Caco-2 (cell line): ENCODE measurements around the gene SLAMF1. TPM values are rescaled to one million over a fixed set of nuclear protein-coding genes. Genes with fewer than 3 reads are reported as not detected.

Experiments
- BruUV-seq: library from RNA; stranded (reverse); fragments of 400-500 nt; replicated peaks from 2 replicates; lab custom pipeline; 2021; lab: Mats Ljungman, UMichigan
- CTCF ChIA-PET: fragments of 300-600 bp; sonication (Branson Sonifier 250); formaldehyde crosslinking; loops from one replicate; lab custom pipeline; 2022; ENCODE audit warnings: antibody characterized with exemption; lab: Charles Lee
- POLR2A ChIA-PET: fragments of 300-600 bp; sonication (Branson Sonifier 250); formaldehyde crosslinking; loops from one replicate; lab custom pipeline; 2022; ENCODE audit warnings: antibody characterized with exemption; lab: Charles Lee
- DNase-seq, 2 experiments: peaks; one replicate each; pipeline versions ENCODE4 v3.0.0 to v3.0.0-alpha.2; 2020 to 2022
- H3K27me3 ChIP-seq: replicated peaks from 2 replicates; pipeline ENCODE4 v1.6.0; 2011; ENCODE audit warnings: low read length; ENCODE audit not compliant: control insufficient read depth, insufficient read depth
- H3K36me3 ChIP-seq: 2 replicates; pipeline ENCODE4 v1.5.1; 2011; ENCODE audit warnings: low read length; ENCODE audit not compliant: control insufficient read depth, insufficient read depth
- H3K4me1 ChIP-seq: fragments of 250-450 bp; sonication (Bioruptor Pico); 2 replicates; pipeline ENCODE4 v1.5.1; 2020; ENCODE audit warnings: mild to moderate bottlenecking
- H3K4me3 ChIP-seq: 2 replicates; pipeline ENCODE4 v1.5.1; 2011; ENCODE audit warnings: low read depth, mild to moderate bottlenecking, control low read depth, low read length
- H3K9me3 ChIP-seq: fragments of 250-450 bp; sonication (Bioruptor Pico); 2 replicates; pipeline ENCODE4 v1.5.1; 2020; ENCODE audit warnings: mild to moderate bottlenecking, moderate library complexity
- H3K27ac Mint-ChIP-seq: one replicate; pipeline ENCODE4 v1.8.0; 2022; ENCODE audit warnings: mixed read lengths; ENCODE audit not compliant: unreplicated experiment
- H3K27me3 Mint-ChIP-seq: one replicate; pipeline ENCODE4 v1.8.0; 2022; ENCODE audit warnings: mixed read lengths; ENCODE audit not compliant: insufficient read depth, unreplicated experiment
- H3K36me3 Mint-ChIP-seq: one replicate; pipeline ENCODE4 v1.8.0; 2022; ENCODE audit warnings: mild to moderate bottlenecking, mixed read lengths; ENCODE audit not compliant: insufficient read depth, unreplicated experiment
- H3K4me1 Mint-ChIP-seq: one replicate; pipeline ENCODE4 v1.8.0; 2022; ENCODE audit warnings: low read depth, mixed read lengths; ENCODE audit not compliant: unreplicated experiment
- H3K4me3 Mint-ChIP-seq: one replicate; pipeline ENCODE4 v1.8.0; 2022; ENCODE audit warnings: mild to moderate bottlenecking, moderate library complexity, mixed read lengths; ENCODE audit not compliant: unreplicated experiment
- H3K9me3 Mint-ChIP-seq: one replicate; pipeline ENCODE4 v1.8.0; 2022; ENCODE audit warnings: mixed read lengths; ENCODE audit not compliant: unreplicated experiment
- CTCF ChIP-seq, 2 experiments: fragments of 200-600 bp in 1 of 2; IDR thresholded peaks; 1 replicate in 1 of 2; 2 replicates in 1 of 2; pipeline versions ENCODE4 v1.5.1 to v1.8.0; 2011 to 2022; ENCODE audit warnings: antibody characterized with exemption in 1 of 2, control low read depth in 1 of 2, inconsistent platforms in 1 of 2, low read depth in 1 of 2, low read length in 1 of 2, mild to moderate bottlenecking in 1 of 2, moderate library complexity in 1 of 2; ENCODE audit not compliant: insufficient read depth in 1 of 2, severe bottlenecking in 1 of 2, unreplicated experiment in 1 of 2
- intact Hi-C: fragments of 100-400 bp; cut with micrococcal nuclease; formaldehyde crosslinking; loops from one replicate; pipeline ENCODE4 v1.10.0; 2022; ENCODE audit not compliant: unreplicated experiment
- total RNA-seq: library from RNA; stranded (reverse); gene quantifications from 2 replicates; pipeline ENCODE4 v1.2.3, GENCODE V29; 2022

Gene SLAMF1
- total RNA-seq, 1 experiment from 2014 or later, result not detected

DNA sequence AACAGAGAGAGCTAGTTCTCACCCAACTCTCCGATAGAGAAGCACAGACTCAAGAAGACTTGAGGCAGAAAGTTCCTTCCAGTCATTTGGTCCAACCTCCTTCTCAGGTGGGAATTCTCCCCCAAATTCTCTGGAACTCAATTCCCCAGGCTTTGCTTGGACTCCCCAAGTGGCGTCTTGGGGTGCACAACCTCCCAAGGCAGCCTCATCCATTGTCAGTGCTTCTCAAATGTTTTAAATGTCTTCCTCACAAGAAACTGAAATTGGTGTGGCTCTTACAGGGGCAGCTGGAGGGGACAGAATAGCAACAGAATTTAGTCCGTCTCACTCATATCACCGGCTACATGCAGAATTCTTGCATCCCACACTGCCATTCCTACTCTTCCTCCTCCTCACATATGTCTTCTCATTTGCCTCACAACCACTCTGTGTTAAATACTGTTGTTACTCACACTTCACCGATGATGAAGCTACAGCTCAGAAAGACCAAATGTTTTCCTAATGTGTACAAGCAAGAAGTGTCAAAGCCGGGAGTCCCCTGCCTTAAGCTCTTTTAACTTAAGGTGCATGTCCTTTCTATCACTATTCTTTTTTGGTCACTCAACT, 34.1 kb downstream of the SLAMF1 start:
- H3K27me3 ChIP-seq, result no peaks in the 10 kb centered on the region
- CTCF ChIA-PET, result no interaction called here
- H3K4me3 ChIP-seq, result no peak overlapping the region
- H3K9me3 ChIP-seq, result no peaks in the 10 kb centered on the region; the same call in 1 of the 2 replicates
- POLR2A ChIA-PET, result no interaction called here
- H3K4me3 Mint-ChIP-seq, result no peak overlapping the region
- TF ChIP-seq CTCF (IDR thresholded peaks at IDR 0.05; ENCODE audit: insufficient read depth in 1 of 2, low read depth in 1 of 2, low read length in 1 of 2, severe bottlenecking in 1 of 2, unreplicated experiment in 1 of 2), result no peak
- H3K4me1 Mint-ChIP-seq, result no peaks in the 10 kb centered on the region
- intact Hi-C loops, result no loop called here
- no TSS peak for BruUV-seq
- no peaks in the 10 kb centered on the region for H3K27me3 Mint-ChIP-seq
- no peaks in the 10 kb centered on the region for H3K9me3 Mint-ChIP-seq
- H3K36me3 Mint-ChIP-seq, result no peaks in the 10 kb centered on the region
- no peaks in the 10 kb centered on the region for H3K4me1 ChIP-seq
- H3K36me3 ChIP-seq, result no peaks in the 10 kb centered on the region
- no peak for DNase-seq
- H3K27ac Mint-ChIP-seq, result no peak overlapping the region

DNA sequence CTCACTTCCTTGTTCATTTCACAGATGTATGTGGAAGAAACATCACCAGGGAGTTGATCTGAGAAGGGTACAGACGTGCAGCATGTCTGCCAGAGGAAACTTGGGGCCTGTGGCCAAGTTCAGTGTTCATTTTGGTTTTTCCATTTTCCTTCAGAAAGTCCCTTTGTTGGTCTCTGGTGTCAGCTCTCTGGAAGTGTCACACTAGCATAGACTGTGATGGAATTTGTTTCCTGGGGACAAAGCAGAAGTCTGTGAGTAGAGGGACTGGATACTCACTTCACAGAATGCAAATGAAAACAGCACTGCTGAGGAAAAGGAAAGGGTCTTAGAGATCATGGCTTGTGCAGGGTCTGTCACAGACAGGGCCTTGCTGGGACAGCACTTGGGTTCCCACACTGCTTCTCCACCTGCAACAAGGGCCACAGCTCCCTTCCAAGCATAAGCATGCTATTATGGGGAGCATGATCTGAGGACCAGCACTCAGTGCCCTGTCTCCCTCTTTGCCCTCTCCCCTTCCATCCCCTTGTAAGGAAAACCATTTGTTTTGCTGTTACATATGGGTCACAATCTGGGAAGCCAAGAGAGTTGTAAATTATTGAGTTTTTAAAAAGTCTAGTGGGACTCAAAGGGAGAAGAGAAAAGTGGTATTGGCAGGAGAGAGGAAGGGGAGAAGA, 36.1 kb downstream of the SLAMF1 start:
- H3K4me1 ChIP-seq, result no peaks in the 10 kb centered on the region
- H3K4me3 ChIP-seq, result no peak overlapping the region
- BruUV-seq, result no TSS peak
- ChIA-PET POLR2A (no interaction called here), CTCF (no interaction called here)
- H3K27me3 ChIP-seq, result no peaks in the 10 kb centered on the region
- H3K27me3 Mint-ChIP-seq, result no peaks in the 10 kb centered on the region
- intact Hi-C loops, result no loop called here
- H3K9me3 Mint-ChIP-seq, result no peaks in the 10 kb centered on the region
- no peaks in the 10 kb centered on the region for H3K36me3 Mint-ChIP-seq
- H3K4me3 Mint-ChIP-seq, result no peak overlapping the region
- H3K4me1 Mint-ChIP-seq, result no peaks in the 10 kb centered on the region
- H3K9me3 ChIP-seq, result no peaks in the 10 kb centered on the region; the same call in 1 of the 2 replicates
- no peak for TF ChIP-seq CTCF (IDR thresholded peaks at IDR 0.05; ENCODE audit: insufficient read depth in 1 of 2, low read depth in 1 of 2, low read length in 1 of 2, severe bottlenecking in 1 of 2, unreplicated experiment in 1 of 2)
- DNase-seq, result no peak
- no peak overlapping the region for H3K27ac Mint-ChIP-seq
- no peaks in the 10 kb centered on the region for H3K36me3 ChIP-seq

DNA sequence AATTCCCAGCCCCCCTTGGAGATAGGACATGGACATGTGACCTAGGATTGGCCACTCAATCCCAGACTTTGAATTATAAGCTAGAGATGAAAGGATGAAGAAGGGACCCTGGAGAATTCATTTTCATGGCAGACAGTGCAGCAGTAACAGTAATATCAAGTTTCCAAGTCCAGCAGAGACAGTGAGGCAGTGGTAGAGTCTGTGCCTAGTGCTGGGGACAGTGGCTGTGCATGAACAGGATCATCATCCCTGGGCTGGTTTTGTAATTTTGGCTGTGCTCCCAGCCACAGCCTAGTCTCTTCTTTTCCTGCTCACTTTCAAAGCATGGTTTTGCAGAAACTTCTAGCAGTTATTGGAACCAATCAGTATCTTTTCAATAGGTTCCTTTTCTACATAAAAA, 37.9 kb downstream of the SLAMF1 start:
- H3K27me3 ChIP-seq, result no peaks in the 10 kb centered on the region
- H3K4me3 ChIP-seq, result no peak overlapping the region
- H3K4me1 ChIP-seq, result no peaks in the 10 kb centered on the region
- ChIA-PET CTCF (interaction anchor here (0.6 kb wide), 1 partner anchor 105 kb away, joined by 4 read pairs; no protein-coding TSS in a partner anchor), POLR2A (no interaction called here)
- no peaks in the 10 kb centered on the region for H3K4me1 Mint-ChIP-seq
- H3K4me3 Mint-ChIP-seq, result no peak overlapping the region
- no TSS peak for BruUV-seq
- no peak for DNase-seq
- H3K27ac Mint-ChIP-seq, result no peak overlapping the region
- TF ChIP-seq CTCF (IDR thresholded peaks at IDR 0.05; ENCODE audit: insufficient read depth in 1 of 2, low read depth in 1 of 2, low read length in 1 of 2, severe bottlenecking in 1 of 2, unreplicated experiment in 1 of 2), result no peak
- H3K27me3 Mint-ChIP-seq, result no peaks in the 10 kb centered on the region
- no peaks in the 10 kb centered on the region for H3K9me3 Mint-ChIP-seq
- peaks cover 4% of the 10 kb centered on the region; the same call in 1 of the 2 replicates for H3K9me3 ChIP-seq
- no peaks in the 10 kb centered on the region for H3K36me3 ChIP-seq
- H3K36me3 Mint-ChIP-seq, result no peaks in the 10 kb centered on the region
- intact Hi-C loops, result no loop called here
